OCI-LY7 (cell line): ENCODE data around the gene ARHGEF4. TPM values are rescaled to one million over a fixed set of nuclear protein-coding genes. Genes with fewer than 3 reads are reported as not detected.

Experiments
- BruUV-seq: library from RNA; stranded (reverse); fragments of 400-500 nt; replicated peaks from 2 replicates; lab custom pipeline; 2021; lab: Mats Ljungman, UMichigan
- CTCF ChIA-PET: fragments of 300-600 bp; sonication (Branson Sonifier 250); formaldehyde crosslinking; loops from one replicate; lab custom pipeline; 2022; ENCODE audit warnings: antibody characterized with exemption; ENCODE audit not compliant: unreplicated experiment; lab: Charles Lee
- POLR2A ChIA-PET: fragments of 300-600 bp; sonication (Branson Sonifier 250); formaldehyde crosslinking; loops from one replicate; lab custom pipeline; 2022; ENCODE audit warnings: antibody characterized with exemption; lab: Charles Lee
- DNase-seq: peaks from one replicate; pipeline ENCODE4 v3.0.0-alpha.2; 2015; ENCODE audit warnings: low spot score
- H2AFZ ChIP-seq: fragments of 200-600 bp; sonication (generic), shearing (Covaris generic); 2 replicates; pipeline ENCODE4 v1.6.1; 2014; ENCODE audit warnings: mild to moderate bottlenecking, antibody characterized with exemption, low read length, moderate library complexity
- H3K27ac ChIP-seq: fragments of 200-600 bp; sonication (generic); 2 replicates; pipeline ENCODE4 v1.5.1; 2014; ENCODE audit warnings: mixed run types, low read depth, mild to moderate bottlenecking, moderate library complexity, low read length, inconsistent platforms; ENCODE audit not compliant: poor library complexity, severe bottlenecking
- H3K36me3 ChIP-seq: fragments of 200-600 bp; sonication (generic); 2 replicates; pipeline ENCODE4 v1.6.1; 2014; ENCODE audit warnings: mild to moderate bottlenecking, antibody characterized with exemption, low read length, moderate library complexity, mixed read lengths; ENCODE audit not compliant: insufficient read depth
- H3K4me1 ChIP-seq: fragments of 200-600 bp; sonication (generic); 2 replicates; pipeline ENCODE4 v1.5.1; 2014; ENCODE audit warnings: mild to moderate bottlenecking, low read length; ENCODE audit not compliant: insufficient read depth, poor library complexity, severe bottlenecking
- H3K4me2 ChIP-seq: fragments of 200-600 bp; sonication (generic); 2 replicates; pipeline ENCODE4 v1.6.1; 2014; ENCODE audit warnings: mild to moderate bottlenecking, low read length
- H3K4me3 ChIP-seq: fragments of 200-600 bp; sonication (generic); 2 replicates; pipeline ENCODE4 v1.5.1; 2014; ENCODE audit warnings: mild to moderate bottlenecking, low read depth, low read length; ENCODE audit not compliant: poor library complexity, severe bottlenecking
- H3K79me2 ChIP-seq: fragments of 200-600 bp; sonication (generic); 2 replicates; pipeline ENCODE4 v1.6.1; 2016; ENCODE audit warnings: low read depth, mild to moderate bottlenecking, low read length, moderate library complexity, mixed read lengths; ENCODE audit not compliant: insufficient read depth
- H3K9me2 ChIP-seq: fragments of 200-600 bp; sonication (generic); 2 replicates; pipeline ENCODE4 v1.6.1; 2016; ENCODE audit warnings: mild to moderate bottlenecking, low read length, mixed read lengths; ENCODE audit not compliant: insufficient read depth
- H3K9me3 ChIP-seq: fragments of 200-600 bp; sonication (generic); 2 replicates; pipeline ENCODE4 v1.6.1; 2014; ENCODE audit warnings: mild to moderate bottlenecking, mixed run types, low read length, mixed read lengths
- H4K20me1 ChIP-seq: fragments of 200-600 bp; sonication (generic); 2 replicates; pipeline ENCODE4 v1.6.1; 2014; ENCODE audit warnings: mild to moderate bottlenecking, antibody characterized with exemption, low read length, moderate library complexity, mixed read lengths; ENCODE audit not compliant: insufficient read depth
- CTCF ChIP-seq: fragments of 200-600 bp; sonication (generic); conservative IDR thresholded peaks from 2 replicates; pipeline ENCODE4 v1.5.1; 2014; ENCODE audit warnings: mild to moderate bottlenecking, antibody characterized with exemption, low read length, moderate library complexity, mixed read lengths
- EZH2phosphoT487 ChIP-seq: fragments of 200-600 bp; sonication (generic); IDR thresholded peaks from 2 replicates; pipeline ENCODE4 v1.6.1; 2018; ENCODE audit warnings: low read depth, borderline replicate concordance, mild to moderate bottlenecking, mixed run types, antibody characterized with exemption, low read length, moderate library complexity, mixed read lengths
- intact Hi-C: fragments of 100-400 bp; cut with micrococcal nuclease; formaldehyde crosslinking; loops from one replicate; pipeline ENCODE4 v1.10.0; 2022; ENCODE audit not compliant: unreplicated experiment
- total RNA-seq, 2 experiments: library from RNA; depleted of rRNA in 1 of 2; stranded (reverse); fragments of >200 nt in 1 of 2; shearing (Covaris generic) in 1 of 2; gene quantifications; 2 replicates each; pipeline ENCODE4 v1.2.3, GENCODE V29; 2014 to 2022

The ARHGEF4 gene
- total RNA-seq, 2 experiments from 2014 or later = 1.1 to 1.7 TPM

- H3K9me3 ChIP-seq = no peaks in the 10 kb centered on the region
- no peaks in the 10 kb centered on the region for H3K79me2 ChIP-seq
- H3K4me2 ChIP-seq = no peak overlapping the region
- DNase-seq = no peak
- no peaks in the 10 kb centered on the region for H3K9me2 ChIP-seq
- CTCF ChIA-PET = no interaction called here
- H3K4me3 ChIP-seq = no peak overlapping the region
- intact Hi-C loops = no loop called here
- POLR2A ChIA-PET = no interaction called here
- TF ChIP-seq CTCF = no peak
- no peak for TF ChIP-seq EZH2phosphoT487
- H2AFZ ChIP-seq = no peak overlapping the region
- H3K4me1 ChIP-seq = peaks cover 15% of the 10 kb centered on the region
- BruUV-seq = no TSS peak
- no peak overlapping the region for H3K27ac ChIP-seq
- no peaks in the 10 kb centered on the region for H3K36me3 ChIP-seq
- H4K20me1 ChIP-seq = no peaks in the 10 kb centered on the region
Measured at GRCh38 chr2:130822766-130823165, 13.9 kb upstream of the ARHGEF4 start.

DNA sequence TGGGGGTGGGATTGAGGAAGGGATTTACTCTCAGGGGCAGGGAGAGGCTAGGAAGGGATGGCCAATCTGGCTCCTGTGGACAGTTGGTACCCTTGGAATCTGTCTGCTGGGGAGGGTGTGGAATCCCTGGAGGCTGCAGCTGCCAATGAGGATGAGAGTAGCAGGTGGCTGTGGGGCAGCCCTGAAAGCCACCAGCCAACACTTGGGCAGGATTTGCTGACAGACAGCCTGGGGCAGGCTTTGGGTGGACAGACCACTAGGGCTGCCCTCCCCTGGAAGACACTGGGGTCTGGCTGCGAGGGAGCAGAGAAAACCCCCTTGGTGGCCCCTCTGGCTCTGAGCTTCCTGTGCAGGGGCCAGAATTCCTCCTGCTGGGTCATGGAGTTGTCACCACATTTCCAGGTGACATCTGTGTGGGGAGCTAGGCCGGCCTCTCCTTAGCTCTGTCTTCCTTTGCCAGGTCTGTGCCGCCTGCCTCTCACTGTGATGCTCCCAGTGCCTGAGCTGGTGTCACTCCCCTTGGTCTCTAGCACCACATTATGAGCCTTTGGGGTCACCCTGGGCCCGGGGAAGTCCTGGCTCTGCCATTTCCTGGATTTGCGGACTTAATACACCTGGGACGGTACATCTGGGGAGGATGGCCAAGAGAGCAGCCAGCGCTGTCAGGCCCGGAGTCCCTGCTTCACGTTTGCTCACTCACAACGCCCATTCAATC is 13.4 kb upstream of the ARHGEF4 start:
- intact Hi-C loops = no loop called here
- DNase-seq = no peak
- TF ChIP-seq EZH2phosphoT487 (no peak), CTCF (no peak)
- H3K79me2 ChIP-seq = no peaks in the 10 kb centered on the region
- CTCF ChIA-PET = no interaction called here
- no peaks in the 10 kb centered on the region for H4K20me1 ChIP-seq
- peaks cover 15% of the 10 kb centered on the region for H3K4me1 ChIP-seq
- H2AFZ ChIP-seq = no peak overlapping the region
- no peak overlapping the region for H3K4me3 ChIP-seq
- no TSS peak for BruUV-seq
- H3K9me3 ChIP-seq = no peaks in the 10 kb centered on the region
- H3K27ac ChIP-seq = no peak overlapping the region
- H3K36me3 ChIP-seq = no peaks in the 10 kb centered on the region
- H3K4me2 ChIP-seq = no peak overlapping the region
- POLR2A ChIA-PET = interaction anchor here (0.9 kb wide), 1 partner anchor 19 kb away, joined by 3 read pairs; no protein-coding TSS in a partner anchor
- H3K9me2 ChIP-seq = no peaks in the 10 kb centered on the region

DNA sequence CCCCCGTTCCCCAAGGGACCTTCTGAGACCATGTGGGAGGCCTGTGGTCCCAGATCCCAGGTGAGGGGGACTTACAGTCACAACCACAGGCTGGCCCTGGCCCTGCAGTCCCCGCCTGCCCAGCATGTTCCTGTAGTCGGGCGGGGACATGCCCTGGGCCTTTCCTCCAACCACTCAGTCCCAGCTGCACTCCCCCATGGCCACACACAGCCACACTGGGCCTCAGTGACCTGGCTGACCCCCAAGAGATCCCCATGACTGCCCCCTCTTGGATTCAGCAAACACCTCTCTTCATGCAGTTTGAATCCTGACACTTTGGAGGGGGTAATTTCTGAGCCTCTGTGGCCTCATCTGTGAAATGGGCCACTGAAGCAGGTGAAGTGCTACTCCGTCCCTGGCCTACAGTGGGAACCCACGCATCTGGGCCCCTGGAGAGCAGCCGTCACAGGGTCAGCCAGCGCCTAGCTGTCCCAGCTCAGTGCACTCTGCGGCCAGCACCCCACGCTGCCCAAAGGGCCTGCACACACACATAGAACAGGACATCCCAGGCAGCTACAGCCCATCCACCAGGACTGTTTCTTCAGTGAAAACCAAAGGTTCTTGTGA is 12.7 kb upstream of the ARHGEF4 start:
- no peaks in the 10 kb centered on the region for H3K9me2 ChIP-seq
- no peaks in the 10 kb centered on the region for H3K9me3 ChIP-seq
- BruUV-seq = no TSS peak
- ChIA-PET CTCF (interaction anchor here (0.6 kb wide), 2 partner anchors 50 to 181 kb away, joined by 3 to 5 read pairs; no protein-coding TSS in a partner anchor), POLR2A (interaction anchor here (0.5 to 0.9 kb wide), 2 partner anchors 19 to 1825 kb away, joined by 3 read pairs; no protein-coding TSS in a partner anchor)
- no peak overlapping the region for H2AFZ ChIP-seq
- H4K20me1 ChIP-seq = no peaks in the 10 kb centered on the region
- DNase-seq = no peak
- H3K27ac ChIP-seq = no peak overlapping the region
- no peaks in the 10 kb centered on the region for H3K36me3 ChIP-seq
- intact Hi-C loops = no loop called here
- TF ChIP-seq EZH2phosphoT487 (no peak), CTCF (no peak)
- H3K4me2 ChIP-seq = no peak overlapping the region
- H3K4me1 ChIP-seq = peaks cover 15% of the 10 kb centered on the region
- no peak overlapping the region for H3K4me3 ChIP-seq
- H3K79me2 ChIP-seq = no peaks in the 10 kb centered on the region
